Stomach (tissue), 9 donors: ENCODE data around the gene TTC7B. TPM values are rescaled to one million over a fixed set of nuclear protein-coding genes. Genes with fewer than 3 reads are reported as not detected.

Experiments used
- DNase-seq, 2 donors: peaks; one replicate each; pipeline versions ENCODE4 v3.0.0 to v3.0.0-alpha.2; 2013 to 2019
- H3K27ac ChIP-seq, 5 donors: fragments of 200-600 bp in 4 of 5; sonication (generic) in 4 of 5; one replicate each; pipeline ENCODE4 v1.5.1; 2013 to 2019; ENCODE audit warnings: mild to moderate bottlenecking in 1 of 5, moderate library complexity in 1 of 5
- H3K27me3 ChIP-seq, 3 donors: fragments of 200-600 bp; sonication (generic); one replicate each; pipeline ENCODE4 v1.5.1; 2017 to 2019; ENCODE audit warnings: mixed run types in 1 of 3
- H3K36me3 ChIP-seq, 4 donors: fragments of 200-600 bp; sonication (generic); 1 replicate in 3 of 4; 2 replicates in 1 of 4; pipeline ENCODE4 v1.5.1; 2016 to 2019
- H3K4me1 ChIP-seq, 4 donors: fragments of 200-600 bp; sonication (generic); one replicate each; pipeline ENCODE4 v1.5.1; 2016 to 2019
- H3K4me3 ChIP-seq, 4 donors: fragments of 200-600 bp; sonication (generic) in 3 of 4; one replicate each; pipeline ENCODE4 v1.5.1; 2016 to 2019; ENCODE audit warnings: mild to moderate bottlenecking in 1 of 4
- H3K9me3 ChIP-seq, 4 donors: fragments of 200-600 bp; sonication (generic); one replicate each; pipeline ENCODE4 v1.5.1; 2016 to 2019
- EP300 ChIP-seq: sonication (generic); formaldehyde crosslinking; IDR thresholded peaks from one replicate; pipeline ENCODE4 v1.6.1; 2017; ENCODE audit warnings: antibody characterized with exemption
- POLR2A ChIP-seq, 4 donors: fragments of 450-650 bp; IDR thresholded peaks; one replicate each; pipeline ENCODE4 v1.6.1; 2016; ENCODE audit warnings: antibody characterized with exemption in 4 of 4, control low read depth in 2 of 4, mild to moderate bottlenecking in 1 of 4, moderate library complexity in 1 of 4
- POLR2AphosphoS5 ChIP-seq, 3 donors: sonication (generic); formaldehyde crosslinking; IDR thresholded peaks; one replicate each; pipeline ENCODE4 v1.6.1; 2016; ENCODE audit warnings: antibody characterized with exemption in 3 of 3
- WGBS, 5 donors: extraction: QIAGEN DNeasy Blood & Tissue Kit in 3 of 5; methylation state at CpG; one replicate each; pipeline versions ENCODE4 v1.1.5 to v1.1.7; 2013 to 2018; 5-methylcytosine and 5-hydroxymethylcytosine counted together
- intact Hi-C: fragments of 100-400 bp; cut with DNase I; formaldehyde crosslinking; loops from one replicate; pipeline ENCODE4 v1.15.1; 2023; ENCODE audit warnings: low total_unique reads
- polyA plus RNA-seq, 3 donors: library from polyadenylated mRNA; stranded (reverse); fragments of 200-250 nt; gene quantifications; one replicate each; pipeline ENCODE4 v1.2.3, GENCODE V29; 2013
- total RNA-seq, 5 donors: library from RNA; depleted of rRNA; stranded (reverse); fragments of >200 nt; gene quantifications; one replicate each; pipeline versions ENCODE4 v1.1.0 to v1.2.3, GENCODE V29; 2014 to 2016
- TF ChIP-seq, protein P1 (sequence below), 7 experiments: fragments of 450-650 bp in 4 of 7; fragments of 200-600 bp in 3 of 7; sonication (generic) in 3 of 7; IDR thresholded peaks; one replicate each; pipeline ENCODE4 v1.5.1; 2016 to 2019; ENCODE audit warnings: antibody characterized with exemption in 7 of 7, control low read depth in 2 of 7, mild to moderate bottlenecking in 1 of 7
- donor health status: healthy with polysubstance abuse.
- donor health status: Bipolar disorder and iron deficiency.
- donor health status: healthy.

TTC7B gene
- total and polyA plus RNA-seq, 8 donors, result 6.8 to 110 (median 17.7) TPM

DNA sequence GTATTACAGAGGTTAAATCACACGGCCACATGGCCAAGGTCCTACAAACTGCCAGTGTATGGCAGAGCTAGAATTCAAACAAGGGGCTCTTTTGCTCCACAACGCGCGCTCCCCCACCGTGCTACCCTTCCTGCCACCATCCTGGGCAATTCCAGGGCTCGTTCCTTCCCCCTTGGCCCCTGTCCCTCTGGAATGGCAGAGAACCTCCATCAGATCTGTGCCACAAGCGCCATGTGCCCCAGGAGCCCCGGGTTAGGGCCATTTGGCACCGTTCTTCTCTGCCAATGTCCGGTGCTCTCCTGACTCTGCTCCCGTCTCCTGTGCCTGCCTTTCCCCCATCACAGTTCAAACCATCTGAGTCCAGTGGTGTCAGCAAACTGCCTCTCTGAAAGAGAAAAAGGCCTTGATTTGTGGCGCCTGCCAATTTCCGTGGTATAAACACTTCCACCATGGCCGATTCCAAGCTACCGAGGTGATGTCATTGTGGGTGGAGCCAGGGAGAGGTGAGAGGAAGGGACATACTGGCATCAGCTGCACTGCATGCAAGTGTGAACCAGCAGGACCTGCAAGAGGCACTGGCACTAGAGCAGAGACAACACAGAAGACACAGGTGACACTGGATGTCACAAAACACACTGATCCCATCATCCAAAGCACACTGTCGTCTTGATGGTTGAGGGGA is 256.3 kb downstream of the TTC7B start:
- WGBS, 5 donors, result 87 to 93% (median 90%) methylated on average over 16 of the region's 16 CpGs
- intact Hi-C loops, result no loop called here
- TF ChIP-seq EP300, result no peak
- TF ChIP-seq, protein P1, sequence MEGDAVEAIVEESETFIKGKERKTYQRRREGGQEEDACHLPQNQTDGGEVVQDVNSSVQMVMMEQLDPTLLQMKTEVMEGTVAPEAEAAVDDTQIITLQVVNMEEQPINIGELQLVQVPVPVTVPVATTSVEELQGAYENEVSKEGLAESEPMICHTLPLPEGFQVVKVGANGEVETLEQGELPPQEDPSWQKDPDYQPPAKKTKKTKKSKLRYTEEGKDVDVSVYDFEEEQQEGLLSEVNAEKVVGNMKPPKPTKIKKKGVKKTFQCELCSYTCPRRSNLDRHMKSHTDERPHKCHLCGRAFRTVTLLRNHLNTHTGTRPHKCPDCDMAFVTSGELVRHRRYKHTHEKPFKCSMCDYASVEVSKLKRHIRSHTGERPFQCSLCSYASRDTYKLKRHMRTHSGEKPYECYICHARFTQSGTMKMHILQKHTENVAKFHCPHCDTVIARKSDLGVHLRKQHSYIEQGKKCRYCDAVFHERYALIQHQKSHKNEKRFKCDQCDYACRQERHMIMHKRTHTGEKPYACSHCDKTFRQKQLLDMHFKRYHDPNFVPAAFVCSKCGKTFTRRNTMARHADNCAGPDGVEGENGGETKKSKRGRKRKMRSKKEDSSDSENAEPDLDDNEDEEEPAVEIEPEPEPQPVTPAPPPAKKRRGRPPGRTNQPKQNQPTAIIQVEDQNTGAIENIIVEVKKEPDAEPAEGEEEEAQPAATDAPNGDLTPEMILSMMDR (IDR thresholded peaks at IDR 0.05), result no peak
- TF ChIP-seq POLR2AphosphoS5 (IDR thresholded peaks at IDR 0.05), result no peak
- TF ChIP-seq POLR2A (IDR thresholded peaks at IDR 0.05), result no peak
- H3K27ac ChIP-seq, result no peak overlapping the region
- peaks cover 0 to 9% (median 4%) of the 10 kb centered on the region in 4 donors for H3K36me3 ChIP-seq
- no peak overlapping the region for H3K4me3 ChIP-seq
- H3K9me3 ChIP-seq, result no peaks in the 10 kb centered on the region
- DNase-seq, result no peak
- H3K27me3 ChIP-seq, result no peaks in the 10 kb centered on the region
- H3K4me1 ChIP-seq, result peaks cover 11 to 40% (median 22%) of the 10 kb centered on the region in 4 donors

DNA sequence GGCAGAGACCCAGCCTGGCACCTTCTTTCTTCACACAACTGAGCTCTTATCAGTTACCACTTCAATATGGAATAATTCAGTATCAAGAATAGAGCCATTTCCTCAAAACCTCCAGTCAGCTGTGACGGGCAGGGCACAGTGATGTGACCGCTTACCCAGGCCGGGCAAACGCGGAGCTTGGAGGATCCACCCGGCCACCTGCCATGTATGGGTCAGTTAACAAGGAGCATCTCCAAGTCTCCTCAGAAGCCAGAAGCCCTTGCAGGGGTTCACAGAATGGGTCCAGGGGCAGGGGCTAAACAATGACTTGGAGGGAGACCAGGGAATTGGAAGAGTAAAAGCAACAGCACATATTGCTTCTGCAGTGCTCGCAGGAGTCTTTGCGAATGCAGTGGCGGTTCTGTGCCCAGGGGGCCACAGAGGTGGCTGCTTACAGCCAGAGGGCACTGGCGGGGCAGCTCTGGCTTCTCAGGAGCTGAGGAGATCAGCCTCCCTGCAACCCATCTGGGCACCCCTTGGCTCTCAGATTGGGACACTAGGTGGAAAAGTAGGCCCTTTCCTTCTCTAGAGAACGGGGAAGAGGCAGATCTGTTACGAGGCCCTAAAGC is 257.1 kb downstream of the TTC7B start:
- no peaks in the 10 kb centered on the region for H3K27me3 ChIP-seq
- no peaks in the 10 kb centered on the region for H3K9me3 ChIP-seq
- no peak for DNase-seq
- WGBS, 5 donors, result 71 to 91% (median 81%) methylated on average over 12 of the region's 12 CpGs
- H3K27ac ChIP-seq, result no peak overlapping the region
- H3K36me3 ChIP-seq, result peaks cover 0 to 9% (median 4%) of the 10 kb centered on the region in 4 donors
- TF ChIP-seq, protein P1 (IDR thresholded peaks at IDR 0.05), result no peak
- no peak for TF ChIP-seq POLR2AphosphoS5 (IDR thresholded peaks at IDR 0.05)
- no peak for TF ChIP-seq POLR2A (IDR thresholded peaks at IDR 0.05)
- TF ChIP-seq EP300, result no peak
- intact Hi-C loops, result no loop called here
- H3K4me3 ChIP-seq, result no peak overlapping the region
- H3K4me1 ChIP-seq, result peaks cover 12 to 44% (median 27%) of the 10 kb centered on the region in 4 donors

DNA sequence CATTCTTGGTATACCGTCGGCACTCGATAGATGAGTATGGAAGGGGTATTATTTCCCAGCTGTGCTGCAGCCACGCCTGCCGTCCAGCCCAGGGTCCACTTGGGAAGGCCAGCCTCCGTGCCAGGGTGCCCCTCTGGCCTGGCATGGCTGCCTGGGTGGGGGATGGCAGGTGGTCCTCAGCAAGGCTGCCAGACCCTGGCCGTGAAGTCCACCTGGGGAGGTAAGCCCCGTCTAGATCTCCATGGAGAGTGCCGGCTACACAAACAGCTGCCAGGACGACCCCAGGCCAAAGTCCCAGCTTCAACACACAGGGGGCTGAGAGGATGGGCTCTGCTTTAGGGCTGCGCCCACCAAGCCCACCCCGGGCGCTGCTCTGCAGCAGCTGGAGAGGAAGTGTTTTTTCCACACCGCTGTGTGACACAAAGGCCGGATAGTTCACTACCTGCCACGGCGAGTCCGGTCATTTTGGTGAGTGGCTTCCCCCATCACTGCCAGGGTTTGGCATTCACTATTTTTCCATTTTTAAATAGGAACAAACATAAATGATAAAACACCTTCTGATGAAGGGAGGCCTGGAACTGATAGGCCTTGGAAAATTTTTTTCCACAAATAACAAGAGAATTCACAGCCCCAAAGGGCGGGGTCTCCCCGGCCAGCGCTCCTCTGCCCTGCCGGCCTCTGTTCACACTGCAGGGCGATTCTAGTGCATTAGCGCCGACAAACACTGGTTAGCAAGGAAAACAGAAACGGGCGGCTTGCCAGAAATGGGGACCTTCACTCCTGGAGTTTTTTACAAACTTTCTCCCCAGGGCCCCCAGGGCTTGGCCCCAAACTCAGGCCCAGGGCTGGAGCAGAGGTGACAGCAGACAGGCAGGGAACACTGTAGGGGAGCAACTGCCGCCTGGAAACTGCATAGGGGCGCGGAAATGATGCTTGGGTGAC is 257.9 kb downstream of the TTC7B start:
- DNase-seq, result peak in 1 of 2 donors; percentile 29
- intact Hi-C loops, result no loop called here
- no peak overlapping the region for H3K27ac ChIP-seq
- H3K4me1 ChIP-seq, result peaks cover 12 to 52% (median 31%) of the 10 kb centered on the region in 4 donors
- no peaks in the 10 kb centered on the region for H3K9me3 ChIP-seq
- H3K36me3 ChIP-seq, result peaks cover 0 to 9% (median 4%) of the 10 kb centered on the region in 4 donors
- 46 to 75% (median 64%) methylated on average over 24 to 30 of the region's 30 CpGs for whole genome bisulfite sequencing, 5 donors
- H3K4me3 ChIP-seq, result no peak overlapping the region
- no peaks in the 10 kb centered on the region for H3K27me3 ChIP-seq
- TF ChIP-seq POLR2AphosphoS5 (IDR thresholded peaks at IDR 0.05) (no peak), EP300 (no peak), POLR2A (IDR thresholded peaks at IDR 0.05) (no peak)
- TF ChIP-seq, protein P1 (IDR thresholded peaks at IDR 0.05), result no peak

DNA sequence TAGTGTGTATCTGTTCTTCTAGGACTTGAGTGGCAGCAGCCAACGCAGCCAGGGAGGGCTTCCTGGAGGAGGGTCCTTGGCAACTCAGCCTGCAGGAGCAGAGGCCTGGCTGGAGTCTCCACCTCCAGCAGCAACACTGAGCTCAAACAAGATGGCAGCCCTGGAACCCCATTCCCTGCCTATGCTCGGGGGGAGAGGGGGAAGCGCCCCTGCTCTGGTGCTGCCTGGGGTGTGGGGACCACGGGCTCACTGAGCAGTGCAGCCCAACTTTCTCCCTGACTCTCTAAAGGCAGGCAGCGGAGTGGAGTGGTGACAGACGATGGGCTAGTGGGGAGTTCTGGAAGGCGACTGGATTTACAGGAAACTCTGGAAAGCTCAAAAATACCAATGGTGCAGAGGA is 258.7 kb downstream of the TTC7B start:
- Histone ChIP-seq H3K4me3 (no peak overlapping the region), H3K36me3 (peaks cover 0 to 9% (median 4%) of the 10 kb centered on the region in 4 donors), H3K27ac (no peak overlapping the region), H3K4me1 (peaks cover 12 to 57% (median 33%) of the 10 kb centered on the region in 4 donors), H3K27me3 (no peaks in the 10 kb centered on the region), H3K9me3 (no peaks in the 10 kb centered on the region)
- 91 to 95% (median 93%) methylated on average over 7 of the region's 7 CpGs for WGBS, 5 donors
- intact Hi-C loops, result no loop called here
- TF ChIP-seq EP300 (no peak), POLR2AphosphoS5 (IDR thresholded peaks at IDR 0.05) (no peak), POLR2A (IDR thresholded peaks at IDR 0.05) (no peak)
- TF ChIP-seq, protein P1 (IDR thresholded peaks at IDR 0.05), result no peak
- DNase-seq, result no peak
